GM18951 (cell line): ENCODE data around the gene GAS2L2.

ENCODE experiments used
- POLR2A ChIP-seq: IDR thresholded peaks from 4 replicates; pipeline ENCODE4 v1.6.1; 2011; ENCODE audit warnings: mild to moderate bottlenecking; ENCODE audit not compliant: insufficient read length, insufficient read depth; ENCODE audit errors: extremely low read depth
- in situ Hi-C: fragments of 300-500 bp; cut with MboI; formaldehyde crosslinking; loops from one replicate; pipeline ENCODE4 v1.12.0; 2022; ENCODE audit warnings: low sequenced_read_pairs, mixed read lengths, inconsistent platforms; ENCODE audit not compliant: unreplicated experiment

Gene GAS2L2

GRCh38 chr17:35738519-35739133 is 14.4 kb downstream of the GAS2L2 start:
- TF ChIP-seq POLR2A, result no peak
- in situ Hi-C loops, result loop anchor here (25.0 kb wide), 1 partner anchor 576 kb away; no protein-coding TSS in a partner anchor

GRCh38 chr17:35736236-35736635 is 16.8 kb downstream of the GAS2L2 start:
- no peak for TF ChIP-seq POLR2A
- in situ Hi-C loops, result loop anchor here (25.0 kb wide), 1 partner anchor 574 kb away; no protein-coding TSS in a partner anchor

- TF ChIP-seq POLR2A, result no peak
- in situ Hi-C loops, result loop anchor here (25.0 kb wide), 1 partner anchor 573 kb away; no protein-coding TSS in a partner anchor
Observed at GRCh38 chr17:35735036-35735805, 17.8 kb downstream of the GAS2L2 start.

GRCh38 chr17:35734396-35734795 is 18.6 kb downstream of the GAS2L2 start:
- in situ Hi-C loops, result loop anchor here (25.0 kb wide), 1 partner anchor 572 kb away; no protein-coding TSS in a partner anchor
- no peak for TF ChIP-seq POLR2A

GRCh38 chr17:35733366-35733765 is 19.7 kb downstream of the GAS2L2 start:
- TF ChIP-seq POLR2A, result no peak
- in situ Hi-C loops, result loop anchor here (25.0 kb wide), 1 partner anchor 571 kb away; no protein-coding TSS in a partner anchor

- in situ Hi-C loops, result loop anchor here (25.0 kb wide), 1 partner anchor 570 kb away; no protein-coding TSS in a partner anchor
Observed at GRCh38 chr17:35732806-35733136, 20.3 kb downstream of the GAS2L2 start.

GRCh38 chr17:35731917-35732805 is 20.9 kb downstream of the GAS2L2 start:
- in situ Hi-C loops, result loop anchor here (25.0 kb wide), 1 partner anchor 570 kb away; no protein-coding TSS in a partner anchor
- TF ChIP-seq POLR2A, result no peak

More at GRCh38 chr17:35732806-35733136, 20.3 kb downstream of the GAS2L2 start:
- TF ChIP-seq POLR2A, result no peak

- in situ Hi-C loops, result loop anchor here (25.0 kb wide), 1 partner anchor 569 kb away; no protein-coding TSS in a partner anchor
- TF ChIP-seq POLR2A, result no peak
Observed at GRCh38 chr17:35731239-35731916, 21.7 kb downstream of the GAS2L2 start, which contains the start of gene RASL10B. Gene RASL10B (plus strand): TSS chr17:35731639. CDS start chr17:35735185, 3,546 bp downstream.

GRCh38 chr17:35730400-35731005 is 22.5 kb downstream of the GAS2L2 start:
- no peak for TF ChIP-seq POLR2A
- in situ Hi-C loops, result loop anchor here (25.0 kb wide), 1 partner anchor 568 kb away; no protein-coding TSS in a partner anchor

GRCh38 chr17:35729405-35729833 is 23.6 kb downstream of the GAS2L2 start:
- no peak for TF ChIP-seq POLR2A
- in situ Hi-C loops, result loop anchor here (25.0 kb wide), 1 partner anchor 567 kb away; no protein-coding TSS in a partner anchor

- TF ChIP-seq POLR2A, result no peak
- in situ Hi-C loops, result loop anchor here (25.0 kb wide), 1 partner anchor 566 kb away; no protein-coding TSS in a partner anchor
Observed at GRCh38 chr17:35728551-35728950, 24.5 kb downstream of the GAS2L2 start.
